WERI-Rb-1 (cell line): Measurements from ENCODE around the gene KIFBP.

ENCODE experiments used
- DNase-seq: peaks from one replicate; pipeline ENCODE4 v3.0.0-alpha.2; 2020
- H3K27ac ChIP-seq: fragments of 250-450 bp; sonication (Bioruptor Pico); 2 replicates; pipeline ENCODE4 v1.5.1; 2020; ENCODE audit warnings: mild to moderate bottlenecking, moderate library complexity
- H3K27me3 ChIP-seq: fragments of 250-450 bp; sonication (Bioruptor Pico); 2 replicates; pipeline ENCODE4 v1.5.1; 2021; ENCODE audit warnings: mild to moderate bottlenecking, low read depth, moderate library complexity; ENCODE audit not compliant: insufficient read depth, severe bottlenecking
- H3K36me3 ChIP-seq: fragments of 250-450 bp; sonication (Bioruptor Pico); 2 replicates; pipeline ENCODE4 v1.5.1; 2020; ENCODE audit warnings: mild to moderate bottlenecking, moderate library complexity
- H3K4me3 ChIP-seq: 2 replicates; pipeline ENCODE4 v1.5.1; 2011; ENCODE audit warnings: low read depth, mild to moderate bottlenecking, control low read depth, low read length
- H3K9me3 ChIP-seq: fragments of 250-450 bp; sonication (Bioruptor Pico); 2 replicates; pipeline ENCODE4 v1.5.1; 2021; ENCODE audit warnings: mild to moderate bottlenecking, moderate library complexity; ENCODE audit not compliant: severe bottlenecking
- CTCF ChIP-seq: IDR thresholded peaks from 2 replicates; pipeline ENCODE4 v1.5.1; 2011; ENCODE audit warnings: low read depth, mild to moderate bottlenecking, control low read depth, inconsistent platforms, low read length

KIFBP gene

GRCh38 chr10:69056536-69057260 is 68.1 kb downstream of the KIFBP start:
- no peaks in the 10 kb centered on the region for H3K9me3 ChIP-seq
- no peaks in the 10 kb centered on the region for H3K36me3 ChIP-seq
- H3K4me3 ChIP-seq = no peak overlapping the region
- no peak overlapping the region for H3K27ac ChIP-seq
- no peaks in the 10 kb centered on the region for H3K27me3 ChIP-seq
- no peak for DNase-seq
- no peak for TF ChIP-seq CTCF

DNA sequence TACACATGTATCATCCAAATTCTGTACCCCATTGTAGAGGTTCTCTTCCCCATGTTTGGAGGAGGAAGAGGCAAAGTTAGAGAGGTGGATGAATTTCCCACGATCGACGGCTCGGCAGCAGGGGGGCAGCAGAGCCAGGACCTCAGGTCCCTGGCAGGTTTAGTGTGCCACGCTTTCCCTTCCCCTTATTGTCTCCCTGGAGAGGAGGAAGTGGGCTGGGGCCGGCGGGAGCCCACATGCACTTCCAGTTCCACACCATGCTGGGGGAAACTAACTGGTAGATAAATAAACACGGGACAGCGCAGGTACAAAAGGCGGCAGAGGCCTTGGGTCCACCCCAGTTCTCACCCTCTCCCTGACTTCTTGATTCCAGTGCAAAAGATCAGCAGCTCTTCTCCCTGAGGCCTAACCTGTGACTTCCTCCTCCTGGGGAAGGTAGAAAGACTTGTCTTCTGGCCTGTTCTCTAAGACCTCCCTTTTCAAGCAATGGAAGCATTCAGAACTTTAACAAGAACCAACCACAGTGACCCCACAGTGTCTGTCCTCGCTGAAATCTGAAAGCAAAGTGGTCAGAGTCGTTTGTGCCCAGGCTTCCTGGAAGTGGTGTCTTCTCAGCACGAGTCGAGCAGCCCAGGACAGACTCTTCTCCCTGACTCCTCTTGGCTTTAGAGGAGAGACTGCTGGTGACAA is 68.8 kb downstream of the KIFBP start:
- H3K4me3 ChIP-seq = no peak overlapping the region
- H3K36me3 ChIP-seq = no peaks in the 10 kb centered on the region
- H3K9me3 ChIP-seq = no peaks in the 10 kb centered on the region
- H3K27me3 ChIP-seq = no peaks in the 10 kb centered on the region
- TF ChIP-seq CTCF = no peak
- DNase-seq = no peak
- no peak overlapping the region for H3K27ac ChIP-seq

DNA sequence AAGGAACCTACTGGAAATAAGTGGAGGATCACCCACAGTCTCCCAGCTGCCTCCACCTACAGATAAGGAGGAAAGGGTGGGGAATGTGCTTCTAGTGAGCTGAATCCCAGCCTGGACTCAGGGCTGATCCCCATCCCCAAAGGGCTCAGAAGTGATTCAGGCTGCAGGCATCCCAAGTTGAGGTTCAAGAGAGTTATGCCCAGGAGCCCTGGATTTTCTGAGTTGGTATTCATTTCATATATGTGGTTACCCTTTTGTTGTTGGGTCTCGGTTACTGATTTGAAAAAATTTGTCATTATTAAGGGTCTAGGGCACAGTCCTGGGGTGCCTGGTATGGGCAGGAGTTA is 69.3 kb downstream of the KIFBP start:
- no peak for DNase-seq
- no peak overlapping the region for H3K4me3 ChIP-seq
- no peaks in the 10 kb centered on the region for H3K27me3 ChIP-seq
- no peak for TF ChIP-seq CTCF
- no peaks in the 10 kb centered on the region for H3K9me3 ChIP-seq
- H3K27ac ChIP-seq = no peak overlapping the region
- H3K36me3 ChIP-seq = no peaks in the 10 kb centered on the region

DNA sequence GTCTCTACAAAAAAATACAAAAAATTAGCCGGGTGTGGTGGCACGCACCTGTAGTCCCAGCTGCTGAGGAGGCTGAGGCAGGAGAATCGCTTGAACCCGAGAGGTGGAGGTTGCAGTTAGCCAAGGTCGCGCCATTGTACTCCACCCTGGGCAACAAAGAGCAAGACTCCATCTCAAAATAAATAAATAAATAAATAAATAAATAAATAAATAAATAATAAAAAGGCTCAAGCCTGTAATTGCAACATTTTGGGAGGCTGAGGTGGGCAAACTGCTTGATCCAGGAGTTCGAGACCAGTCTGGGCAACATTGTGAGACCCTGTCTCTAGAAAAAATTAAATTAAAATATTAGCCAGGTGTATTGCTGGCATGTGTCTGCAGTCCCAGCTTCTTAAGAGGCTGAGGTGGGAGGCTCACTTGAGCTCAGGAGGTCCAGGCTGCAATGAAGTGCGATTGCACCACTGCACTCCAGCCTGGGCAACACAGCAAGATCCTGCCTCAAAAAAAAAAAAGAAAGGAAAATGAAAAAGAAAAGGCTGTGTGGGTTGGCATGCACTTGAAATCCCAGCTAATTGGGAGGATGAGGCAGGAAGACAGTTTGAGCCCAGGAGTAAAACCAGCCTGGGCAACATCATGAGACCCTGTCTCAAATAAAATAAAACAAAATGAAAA is 71.7 kb downstream of the KIFBP start:
- no peak for DNase-seq
- H3K4me3 ChIP-seq = no peak overlapping the region
- H3K36me3 ChIP-seq = no peaks in the 10 kb centered on the region
- H3K27me3 ChIP-seq = no peaks in the 10 kb centered on the region
- no peaks in the 10 kb centered on the region for H3K9me3 ChIP-seq
- no peak for TF ChIP-seq CTCF
- no peak overlapping the region for H3K27ac ChIP-seq

DNA sequence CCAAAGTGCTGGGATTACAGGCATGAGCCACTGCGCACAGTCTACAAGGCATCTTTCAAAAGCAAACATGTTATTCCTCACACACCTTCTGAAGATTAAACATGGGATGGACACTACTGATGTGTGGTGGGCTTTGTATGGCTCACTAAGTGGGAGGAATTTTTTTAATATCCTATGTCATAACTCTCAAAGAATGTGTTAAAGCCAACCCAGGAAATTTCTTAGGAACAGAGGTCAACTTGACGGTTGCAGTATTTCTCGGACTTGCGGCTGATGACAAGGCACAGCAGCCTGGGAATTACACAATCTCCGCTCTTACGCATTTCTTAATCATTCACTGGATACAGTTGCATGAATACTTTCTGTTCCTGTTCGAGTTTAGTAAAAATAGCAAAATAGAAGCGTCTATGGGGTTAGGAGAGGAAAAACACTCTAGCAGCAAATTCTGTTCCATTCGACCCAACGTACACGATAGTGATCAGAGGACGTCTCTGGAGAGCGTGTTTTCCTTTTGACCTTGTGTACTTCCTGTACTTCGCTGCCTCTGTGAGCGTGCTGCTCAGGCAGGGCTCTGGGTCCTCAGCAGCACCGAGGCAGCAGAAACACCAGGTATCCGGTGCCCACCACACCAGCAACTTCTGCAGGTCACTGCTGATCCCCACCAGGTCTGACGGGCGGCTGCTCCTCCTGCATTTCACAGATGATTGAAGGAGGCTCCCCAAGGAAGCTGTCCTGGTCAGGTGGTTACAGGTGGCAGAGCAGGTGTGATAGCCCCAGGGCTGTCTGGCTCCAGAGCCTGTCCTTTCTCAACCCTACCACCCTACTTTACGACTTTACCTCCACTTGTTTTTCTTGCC is 72.9 kb downstream of the KIFBP start:
- Histone ChIP-seq H3K9me3 (no peaks in the 10 kb centered on the region), H3K4me3 (no peak overlapping the region), H3K36me3 (no peaks in the 10 kb centered on the region), H3K27ac (no peak overlapping the region), H3K27me3 (no peaks in the 10 kb centered on the region)
- no peak for TF ChIP-seq CTCF
- DNase-seq = no peak
